Measurements from ENCODE around the gene COPS2.
"Not testable (repeated sequence)": the region's sequence is repeated elsewhere in the genome, so short reads cannot be mapped to it uniquely, and the experiment has no call there.

The COPS2 gene

GRCh38 chr15:49155110-49155833, at the start of gene COPS2:
Gene COPS2 (minus strand): TSS chr15:49155599. CDS start chr15:49155578, 21 bp downstream.
- Mint-ChIP-seq H3K36me3 (peaks cover 3% of the 10 kb centered on the region), H3K4me3 (peak within 1 kb of the TSS; percentile 99), H3K27me3 (no peaks in the 10 kb centered on the region), H3K9me3 (ENCODE audit: low read depth) (no peaks in the 10 kb centered on the region), H3K4me1 (ENCODE audit: low read depth) (peaks cover 65% of the 10 kb centered on the region), H3K27ac (peak within 1 kb of the TSS; percentile 99)

- Mint-ChIP-seq H3K4me3 (no peak overlapping the region), H3K27ac (no peak overlapping the region), H3K36me3 (peaks cover 32% of the 10 kb centered on the region), H3K4me1 (ENCODE audit: low read depth) (peaks cover 18% of the 10 kb centered on the region), H3K27me3 (no peaks in the 10 kb centered on the region), H3K9me3 (ENCODE audit: low read depth) (peaks cover 5% of the 10 kb centered on the region)
Observed at GRCh38 chr15:49200347-49200746, 44.9 kb upstream of the COPS2 start.

DNA sequence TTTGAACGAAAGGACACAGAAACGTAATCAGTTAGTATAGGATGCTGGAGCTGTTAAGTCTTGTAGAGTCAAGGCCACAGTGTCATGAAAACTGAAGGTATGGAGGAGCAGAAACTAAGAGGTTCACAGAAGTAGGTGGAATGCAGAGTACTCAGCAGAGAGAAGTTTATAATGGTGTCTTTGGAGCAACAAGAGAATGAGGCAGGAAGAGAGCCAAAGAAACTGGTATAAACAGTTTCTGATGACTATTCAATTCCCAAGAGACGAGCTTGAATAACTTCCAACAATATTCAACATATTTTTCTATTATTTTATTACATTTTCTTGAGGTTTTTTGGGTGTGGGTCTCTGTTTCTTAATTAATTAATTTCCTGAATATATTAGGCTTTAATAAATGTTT, 44.3 kb upstream of the COPS2 start:
- no peak overlapping the region for H3K4me3 Mint-ChIP-seq
- peaks cover 18% of the 10 kb centered on the region for H3K4me1 Mint-ChIP-seq (ENCODE audit: low read depth)
- peaks cover 3% of the 10 kb centered on the region for H3K9me3 Mint-ChIP-seq (ENCODE audit: low read depth)
- no peak overlapping the region for H3K27ac Mint-ChIP-seq
- no peaks in the 10 kb centered on the region for H3K27me3 Mint-ChIP-seq
- H3K36me3 Mint-ChIP-seq, result peaks cover 26% of the 10 kb centered on the region

GRCh38 chr15:49196856-49197255, 41.5 kb upstream of the COPS2 start:
- H3K9me3 Mint-ChIP-seq (ENCODE audit: low read depth), result no peaks in the 10 kb centered on the region
- no peaks in the 10 kb centered on the region for H3K27me3 Mint-ChIP-seq
- peaks cover 8% of the 10 kb centered on the region for H3K36me3 Mint-ChIP-seq
- no peak overlapping the region for H3K27ac Mint-ChIP-seq
- no peak overlapping the region for H3K4me3 Mint-ChIP-seq
- H3K4me1 Mint-ChIP-seq (ENCODE audit: low read depth), result peaks cover 22% of the 10 kb centered on the region

DNA sequence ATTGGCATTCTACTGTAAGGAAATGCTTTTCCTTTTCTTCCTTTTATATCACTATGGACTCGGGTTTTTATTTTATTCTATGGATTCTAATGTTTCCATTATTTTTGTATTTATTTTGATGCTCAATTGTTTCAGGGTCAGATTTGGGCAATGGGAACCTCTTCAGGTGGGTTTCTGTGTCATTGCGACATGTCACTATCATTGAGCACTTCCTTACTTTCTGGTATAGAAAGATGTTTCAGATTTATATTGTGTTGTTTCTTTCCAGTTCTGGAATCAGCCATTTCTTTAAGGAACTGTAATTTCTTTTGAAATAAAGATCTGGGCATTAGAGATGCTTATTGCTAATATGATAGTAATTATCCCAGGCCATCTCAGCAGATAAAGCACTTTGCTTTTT, 36.5 kb upstream of the COPS2 start:
- no peak overlapping the region for H3K4me3 Mint-ChIP-seq

DNA sequence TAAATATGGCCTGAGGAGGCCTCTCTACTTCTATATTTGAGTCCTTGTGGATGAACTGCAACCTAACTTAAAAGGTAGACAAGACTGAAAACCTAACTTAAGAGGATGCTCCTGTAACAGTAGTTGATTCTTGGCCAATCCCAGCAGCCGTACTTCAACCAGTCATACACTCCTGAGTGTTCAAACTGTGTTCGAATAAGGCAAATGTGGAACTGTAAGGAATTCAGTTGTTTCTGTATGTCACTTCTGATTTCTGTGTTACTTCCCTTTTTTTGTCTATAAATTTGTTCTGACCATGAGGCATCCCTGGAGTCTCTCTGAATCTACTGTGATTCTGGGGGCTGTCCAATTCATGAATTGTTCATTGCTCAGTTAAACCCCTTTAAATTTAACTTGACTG, 35.2 kb upstream of the COPS2 start:
- peaks cover 12% of the 10 kb centered on the region for H3K36me3 Mint-ChIP-seq
- H3K9me3 Mint-ChIP-seq (ENCODE audit: low read depth), result no peaks in the 10 kb centered on the region
- H3K27me3 Mint-ChIP-seq, result no peaks in the 10 kb centered on the region
- H3K27ac Mint-ChIP-seq, result no peak overlapping the region
- peaks cover 39% of the 10 kb centered on the region for H3K4me1 Mint-ChIP-seq (ENCODE audit: low read depth)
- H3K4me3 Mint-ChIP-seq, result no peak overlapping the region

More for the DNA sequence above, 36.5 kb upstream of the COPS2 start:
- Mint-ChIP-seq H3K27ac (no peak overlapping the region), H3K4me1 (ENCODE audit: low read depth) (peaks cover 36% of the 10 kb centered on the region), H3K36me3 (peaks cover 5% of the 10 kb centered on the region), H3K27me3 (no peaks in the 10 kb centered on the region), H3K9me3 (ENCODE audit: low read depth) (no peaks in the 10 kb centered on the region)

DNA sequence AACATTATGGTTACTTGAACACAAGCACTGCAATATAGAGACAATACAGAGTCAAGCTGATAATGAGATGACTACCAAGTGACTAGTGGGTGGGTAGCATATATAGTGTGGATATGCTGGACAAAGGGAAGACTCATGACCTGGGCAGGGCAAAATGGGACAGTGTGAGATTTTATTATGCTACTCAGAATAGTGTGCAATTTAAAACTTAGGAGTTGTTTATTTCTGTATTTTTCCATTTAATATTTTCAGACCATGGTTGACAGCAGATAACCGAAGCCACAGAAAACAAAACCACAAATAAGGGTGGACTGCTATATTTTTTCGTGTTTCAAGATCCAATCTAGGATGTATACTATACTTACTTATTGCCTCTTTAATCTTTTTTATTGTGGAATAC, 34.2 kb upstream of the COPS2 start:
- Mint-ChIP-seq H3K4me1 (ENCODE audit: low read depth) (peaks cover 44% of the 10 kb centered on the region), H3K27me3 (no peaks in the 10 kb centered on the region), H3K36me3 (peaks cover 18% of the 10 kb centered on the region), H3K4me3 (no peak overlapping the region), H3K27ac (no peak overlapping the region), H3K9me3 (ENCODE audit: low read depth) (no peaks in the 10 kb centered on the region)

GRCh38 chr15:49188933-49189332, 33.5 kb upstream of the COPS2 start:
- Mint-ChIP-seq H3K36me3 (peaks cover 24% of the 10 kb centered on the region), H3K4me3 (no peak overlapping the region), H3K27ac (no peak overlapping the region), H3K9me3 (ENCODE audit: low read depth) (no peaks in the 10 kb centered on the region), H3K4me1 (ENCODE audit: low read depth) (peaks cover 48% of the 10 kb centered on the region), H3K27me3 (no peaks in the 10 kb centered on the region)

DNA sequence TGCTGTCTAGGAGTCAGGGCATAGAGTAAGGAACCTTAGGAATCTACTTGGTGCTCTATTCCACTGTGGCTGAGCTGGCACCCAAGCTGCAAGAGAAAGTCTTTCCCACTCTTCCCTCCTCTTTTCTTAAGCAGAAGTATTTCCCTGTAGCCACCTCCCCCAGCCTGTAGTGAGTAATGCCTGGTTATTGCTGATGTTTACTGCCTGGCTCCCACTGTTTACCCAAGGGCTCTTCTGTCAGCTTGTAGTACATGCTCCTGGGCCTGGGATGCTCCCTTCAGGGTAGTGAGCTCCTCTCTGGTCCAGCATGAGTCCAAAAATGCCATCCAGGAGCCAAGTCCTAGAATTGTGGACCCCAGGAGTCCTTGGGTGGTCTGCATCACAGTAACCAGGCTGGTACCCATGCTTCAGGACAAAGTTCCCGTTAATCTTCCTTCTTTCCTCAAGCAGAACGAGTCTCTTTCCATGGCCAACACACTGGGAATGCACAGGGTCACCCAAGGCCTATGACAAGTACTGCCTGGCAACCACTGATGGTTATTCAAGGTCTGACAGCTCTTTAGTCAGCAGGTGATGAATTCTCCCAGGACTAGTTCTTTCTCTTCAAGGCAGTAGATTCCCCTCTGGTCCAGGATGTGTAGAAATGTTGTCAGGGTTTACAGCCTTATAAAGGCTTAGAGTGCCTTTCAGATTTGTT, 32.3 kb upstream of the COPS2 start:
- no peak overlapping the region for H3K4me3 Mint-ChIP-seq
- H3K36me3 Mint-ChIP-seq, result peaks cover 26% of the 10 kb centered on the region
- no peak overlapping the region for H3K27ac Mint-ChIP-seq
- H3K9me3 Mint-ChIP-seq (ENCODE audit: low read depth), result no peaks in the 10 kb centered on the region
- H3K4me1 Mint-ChIP-seq (ENCODE audit: low read depth), result peaks cover 47% of the 10 kb centered on the region
- H3K27me3 Mint-ChIP-seq, result no peaks in the 10 kb centered on the region

DNA sequence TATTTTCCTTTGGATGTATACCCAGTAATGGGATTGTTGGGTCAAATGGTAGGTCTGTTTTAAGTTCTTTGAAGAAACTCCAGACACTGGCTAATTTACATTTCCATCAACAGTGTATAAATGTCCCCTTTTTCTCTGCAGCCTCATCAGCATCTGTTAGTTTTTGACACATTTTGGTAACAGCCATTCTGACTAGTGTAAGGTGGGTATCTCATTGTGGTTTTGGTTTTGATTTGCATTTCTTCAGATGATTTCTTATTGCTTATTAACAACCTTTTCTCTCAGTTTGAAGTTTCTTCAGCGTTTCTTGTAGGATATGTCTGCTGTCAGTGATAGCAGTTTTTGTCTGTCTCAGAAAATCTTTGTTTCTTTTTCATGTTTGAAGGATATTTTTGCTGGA, 30.1 kb upstream of the COPS2 start:
- Mint-ChIP-seq H3K27me3 (no peaks in the 10 kb centered on the region), H3K4me1 (ENCODE audit: low read depth) (peaks cover 37% of the 10 kb centered on the region), H3K27ac (no peak overlapping the region), H3K9me3 (ENCODE audit: low read depth) (peaks cover 4% of the 10 kb centered on the region), H3K4me3 (no peak overlapping the region), H3K36me3 (peaks cover 31% of the 10 kb centered on the region)

- H3K27me3 Mint-ChIP-seq, result not testable (repeated sequence)
Observed at GRCh38 chr15:49183741-49184140, 28.3 kb upstream of the COPS2 start.

DNA sequence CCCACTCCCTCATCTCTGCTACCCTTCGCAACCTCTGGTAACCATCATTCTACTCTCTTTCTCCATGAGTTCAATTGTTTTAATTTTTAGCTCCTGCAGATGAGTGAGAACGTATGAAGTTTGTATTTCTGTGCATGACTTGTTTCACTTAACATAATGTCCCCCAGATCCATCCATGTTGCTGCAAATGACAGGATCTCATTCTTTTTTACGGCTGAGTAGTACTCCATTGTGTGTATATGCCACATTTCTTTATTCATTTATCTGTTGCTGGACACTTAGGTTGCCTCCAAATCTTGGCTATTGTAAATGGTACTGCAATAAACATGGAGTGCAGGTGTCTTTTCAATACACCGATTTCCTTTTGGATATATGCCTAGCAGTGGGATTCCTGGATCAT, 26.7 kb upstream of the COPS2 start:
- Mint-ChIP-seq H3K36me3 (peaks cover 28% of the 10 kb centered on the region), H3K27me3 (no peaks in the 10 kb centered on the region), H3K4me1 (ENCODE audit: low read depth) (peaks cover 31% of the 10 kb centered on the region), H3K9me3 (ENCODE audit: low read depth) (peaks cover 4% of the 10 kb centered on the region), H3K27ac (no peak overlapping the region), H3K4me3 (no peak overlapping the region)

More at GRCh38 chr15:49183741-49184140, 28.3 kb upstream of the COPS2 start:
- not testable (repeated sequence) for H3K4me3 Mint-ChIP-seq; H3K9me3 Mint-ChIP-seq (ENCODE audit: low read depth); H3K27ac Mint-ChIP-seq
- H3K4me1 Mint-ChIP-seq (ENCODE audit: low read depth), result peaks cover 37% of the 10 kb centered on the region
- H3K36me3 Mint-ChIP-seq, result peaks cover 28% of the 10 kb centered on the region

GRCh38 chr15:49179433-49180190, 24.2 kb upstream of the COPS2 start:
- Mint-ChIP-seq H3K27ac (no peak overlapping the region), H3K4me1 (ENCODE audit: low read depth) (peaks cover 26% of the 10 kb centered on the region), H3K36me3 (peaks cover 14% of the 10 kb centered on the region), H3K4me3 (no peak overlapping the region), H3K9me3 (ENCODE audit: low read depth) (peaks cover 4% of the 10 kb centered on the region), H3K27me3 (no peaks in the 10 kb centered on the region)

DNA sequence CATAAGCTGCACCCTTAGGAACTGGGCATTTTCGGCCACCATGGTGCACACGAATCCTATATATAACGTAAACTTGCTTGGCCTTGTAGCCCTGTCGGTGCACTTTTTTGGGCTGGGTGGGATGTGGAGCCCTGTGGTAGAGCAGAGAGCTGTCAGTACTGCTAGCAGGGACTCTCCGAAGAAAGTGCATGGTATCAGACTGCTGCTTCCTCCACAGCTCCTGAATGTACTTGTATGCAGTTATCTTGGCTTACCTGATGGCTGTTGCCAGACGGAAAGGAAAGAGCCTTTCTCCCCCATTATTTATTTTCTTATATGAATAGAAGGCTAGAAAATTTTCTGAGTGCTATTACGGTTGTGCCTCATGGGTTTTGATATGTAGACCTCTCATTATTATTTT, 23.1 kb upstream of the COPS2 start:
- Mint-ChIP-seq H3K36me3 (peaks cover 9% of the 10 kb centered on the region), H3K9me3 (ENCODE audit: low read depth) (peaks cover 4% of the 10 kb centered on the region), H3K4me3 (no peak overlapping the region), H3K4me1 (ENCODE audit: low read depth) (peaks cover 21% of the 10 kb centered on the region), H3K27me3 (no peaks in the 10 kb centered on the region), H3K27ac (no peak overlapping the region)

All from activated naive CD8-positive, alpha-beta T cell (primary cell).